Astrocyte (in vitro differentiated cells and primary cell): ENCODE results near the gene MYBBP1A.

ENCODE experiments used
- EZH2 ChIP-seq: IDR thresholded peaks from 2 replicates; pipeline ENCODE4 v1.6.1; 2012; ENCODE audit warnings: mild to moderate bottlenecking, low read length, inconsistent platforms; ENCODE audit not compliant: insufficient read depth
- TF ChIP-seq, protein P1 (sequence below): IDR thresholded peaks from 2 replicates; pipeline ENCODE4 v1.5.1; 2011; ENCODE audit warnings: low read depth, mild to moderate bottlenecking, inconsistent platforms, low read length, moderate library complexity; ENCODE audit not compliant: insufficient read depth

- no peak for TF ChIP-seq EZH2
- TF ChIP-seq, protein P1, sequence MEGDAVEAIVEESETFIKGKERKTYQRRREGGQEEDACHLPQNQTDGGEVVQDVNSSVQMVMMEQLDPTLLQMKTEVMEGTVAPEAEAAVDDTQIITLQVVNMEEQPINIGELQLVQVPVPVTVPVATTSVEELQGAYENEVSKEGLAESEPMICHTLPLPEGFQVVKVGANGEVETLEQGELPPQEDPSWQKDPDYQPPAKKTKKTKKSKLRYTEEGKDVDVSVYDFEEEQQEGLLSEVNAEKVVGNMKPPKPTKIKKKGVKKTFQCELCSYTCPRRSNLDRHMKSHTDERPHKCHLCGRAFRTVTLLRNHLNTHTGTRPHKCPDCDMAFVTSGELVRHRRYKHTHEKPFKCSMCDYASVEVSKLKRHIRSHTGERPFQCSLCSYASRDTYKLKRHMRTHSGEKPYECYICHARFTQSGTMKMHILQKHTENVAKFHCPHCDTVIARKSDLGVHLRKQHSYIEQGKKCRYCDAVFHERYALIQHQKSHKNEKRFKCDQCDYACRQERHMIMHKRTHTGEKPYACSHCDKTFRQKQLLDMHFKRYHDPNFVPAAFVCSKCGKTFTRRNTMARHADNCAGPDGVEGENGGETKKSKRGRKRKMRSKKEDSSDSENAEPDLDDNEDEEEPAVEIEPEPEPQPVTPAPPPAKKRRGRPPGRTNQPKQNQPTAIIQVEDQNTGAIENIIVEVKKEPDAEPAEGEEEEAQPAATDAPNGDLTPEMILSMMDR = no peak
These were observed 35.8 kb downstream of the MYBBP1A start for GRCh38 chr17:4519361-4519788.
